Left ventricle myocardium inferior (tissue), 1 donor: Measurements from ENCODE around the gene MAPK8IP3. TPM values are rescaled to one million over a fixed set of nuclear protein-coding genes. Genes with fewer than 3 reads are reported as not detected.
A peak's percentile ranks its signal among the peaks of the same experiment; 100 is the strongest.

Experiments
- DNase-seq: peaks from one replicate; pipeline ENCODE4 v3.0.0-alpha.2; 2020
- H3K27ac ChIP-seq: fragments of 200-600 bp; replicated peaks from 2 replicates; pipeline ENCODE4 v1.8.0; 2021
- H3K27me3 ChIP-seq: fragments of 200-600 bp; 2 replicates; pipeline ENCODE4 v1.8.0; 2021; ENCODE audit warnings: low read depth
- H3K36me3 ChIP-seq: fragments of 200-600 bp; 2 replicates; pipeline ENCODE4 v1.8.0; 2021
- H3K4me1 ChIP-seq: fragments of 200-600 bp; 2 replicates; pipeline ENCODE4 v1.8.0; 2021
- H3K4me3 ChIP-seq: fragments of 200-600 bp; 2 replicates; pipeline ENCODE4 v1.8.0; 2021; ENCODE audit warnings: mild to moderate bottlenecking, moderate library complexity
- H3K9me3 ChIP-seq: fragments of 200-600 bp; replicated peaks from 2 replicates; pipeline ENCODE4 v1.8.0; 2021
- CTCF ChIP-seq: fragments of 200-600 bp; IDR thresholded peaks from 2 replicates; pipeline ENCODE4 v1.8.0; 2021; ENCODE audit warnings: antibody characterized with exemption, mild to moderate bottlenecking, borderline replicate concordance
- intact Hi-C: fragments of 100-400 bp; cut with micrococcal nuclease; formaldehyde crosslinking; loops from one replicate; pipeline ENCODE4 v1.11.0; 2022
- total RNA-seq: library from RNA; stranded (reverse); fragmentation: NEBNext Ultra II Directional; extraction: Animal tissue kit (Norgen Biotek cat#: 25700); gene quantifications from one replicate; pipeline ENCODE4 v1.2.1, GENCODE V29; 2021
- donor health status: DM: no; HTN: yes; CAD: no; lungs with severe emphysema.

Gene MAPK8IP3
- total RNA-seq, 1 donor from 2014 or later: 56.0 TPM

- H3K27ac ChIP-seq: peak within 1 kb of the TSS; percentile 95
- no peak for TF ChIP-seq CTCF
- H3K4me3 ChIP-seq: peak within 1 kb of the TSS; percentile 92
- no peaks in the 10 kb centered on the region for H3K27me3 ChIP-seq
- no peaks in the 10 kb centered on the region for H3K9me3 ChIP-seq
- DNase-seq: no peak
- H3K36me3 ChIP-seq: peaks cover 45% of the 10 kb centered on the region
- intact Hi-C loops: no loop called here
- peaks cover 65% of the 10 kb centered on the region for H3K4me1 ChIP-seq
Observed at GRCh38 chr16:1772362-1772907, 66.4 kb downstream of the MAPK8IP3 start, which contains the start of gene EME2. EME2 (plus strand) TSS chr16:1772810; CDS start chr16:1773228, 418 bp downstream.

- Histone ChIP-seq H3K36me3 (peaks cover 45% of the 10 kb centered on the region), H3K4me1 (peaks cover 65% of the 10 kb centered on the region), H3K27ac (peak within 1 kb of the TSS; percentile 95), H3K27me3 (no peaks in the 10 kb centered on the region), H3K9me3 (no peaks in the 10 kb centered on the region), H3K4me3 (peak within 1 kb of the TSS; percentile 92)
- intact Hi-C loops: no loop called here
- TF ChIP-seq CTCF: peak; percentile 79
- peak; percentile 86 for DNase-seq
Observed at GRCh38 chr16:1772908-1773702, 67.1 kb downstream of the MAPK8IP3 start, which contains the start of gene MRPS34. MRPS34 (minus strand) TSS chr16:1773134; CDS start chr16:1773119, 15 bp downstream.

DNA sequence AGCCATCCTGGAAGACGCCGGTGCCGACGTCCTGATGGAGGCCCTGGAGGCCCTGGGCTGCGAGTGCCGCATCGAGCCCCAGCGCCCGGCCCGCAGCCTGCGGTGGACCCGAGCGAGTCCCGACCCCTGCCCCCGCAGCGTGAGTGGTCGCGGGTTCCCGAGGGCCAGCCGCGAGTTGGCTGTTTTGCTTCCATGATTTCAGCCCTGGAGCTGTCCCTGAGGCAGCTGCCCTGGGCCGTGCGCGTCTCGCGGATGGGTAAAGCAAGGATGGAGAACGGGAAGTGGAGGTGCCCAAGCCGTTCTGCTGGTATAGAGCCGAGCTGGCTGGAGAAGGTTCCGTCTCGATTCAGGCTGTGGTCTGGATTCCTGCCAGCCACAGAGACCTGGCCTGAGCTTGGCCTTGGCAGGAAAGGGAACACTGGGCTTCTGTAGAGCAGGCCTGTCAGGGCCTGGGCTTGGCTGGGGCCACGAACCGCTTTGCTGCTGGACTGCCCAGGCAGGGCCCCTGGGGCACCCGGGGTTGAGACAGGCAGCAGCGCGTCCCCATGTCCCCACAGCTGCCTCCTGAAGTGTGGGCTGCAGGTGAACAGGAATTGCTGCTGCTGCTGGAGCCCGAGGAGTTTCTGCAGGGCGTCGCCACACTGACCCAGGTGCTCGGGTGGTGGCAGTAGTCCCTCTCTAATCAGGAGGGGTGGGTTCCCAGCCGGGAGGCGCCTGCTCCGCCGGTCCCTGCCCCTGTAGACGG, 67.9 kb downstream of the MAPK8IP3 start:
- Histone ChIP-seq H3K4me3 (peak overlapping the region; percentile 92), H3K4me1 (peaks cover 65% of the 10 kb centered on the region), H3K27ac (peak overlapping the region; percentile 95), H3K27me3 (no peaks in the 10 kb centered on the region), H3K36me3 (peaks cover 43% of the 10 kb centered on the region), H3K9me3 (no peaks in the 10 kb centered on the region)
- no peak for DNase-seq
- intact Hi-C loops: no loop called here
- no peak for TF ChIP-seq CTCF

DNA sequence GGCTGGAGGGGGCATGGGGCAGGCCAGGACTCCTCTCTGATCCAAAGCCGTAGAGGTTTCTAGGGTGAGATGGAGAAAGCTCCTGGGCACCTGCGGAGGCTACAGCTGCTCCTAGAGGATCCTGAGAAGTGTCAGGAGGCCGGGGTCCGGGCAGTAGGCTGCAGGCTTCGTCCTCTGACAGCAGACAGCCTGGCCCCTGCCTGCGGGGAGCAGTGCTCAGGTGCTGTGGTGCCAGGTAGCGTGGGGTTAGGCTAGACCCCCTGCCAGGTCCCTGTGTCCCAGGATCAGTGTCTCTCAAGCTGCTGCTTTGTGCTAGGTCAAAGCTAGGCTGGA, 68.4 kb downstream of the MAPK8IP3 start:
- H3K4me1 ChIP-seq: peaks cover 65% of the 10 kb centered on the region
- H3K36me3 ChIP-seq: peaks cover 42% of the 10 kb centered on the region
- no peak for DNase-seq
- no peaks in the 10 kb centered on the region for H3K9me3 ChIP-seq
- no peaks in the 10 kb centered on the region for H3K27me3 ChIP-seq
- intact Hi-C loops: no loop called here
- no peak for TF ChIP-seq CTCF
- no peak overlapping the region for H3K27ac ChIP-seq
- peak overlapping the region; percentile 92 for H3K4me3 ChIP-seq

DNA sequence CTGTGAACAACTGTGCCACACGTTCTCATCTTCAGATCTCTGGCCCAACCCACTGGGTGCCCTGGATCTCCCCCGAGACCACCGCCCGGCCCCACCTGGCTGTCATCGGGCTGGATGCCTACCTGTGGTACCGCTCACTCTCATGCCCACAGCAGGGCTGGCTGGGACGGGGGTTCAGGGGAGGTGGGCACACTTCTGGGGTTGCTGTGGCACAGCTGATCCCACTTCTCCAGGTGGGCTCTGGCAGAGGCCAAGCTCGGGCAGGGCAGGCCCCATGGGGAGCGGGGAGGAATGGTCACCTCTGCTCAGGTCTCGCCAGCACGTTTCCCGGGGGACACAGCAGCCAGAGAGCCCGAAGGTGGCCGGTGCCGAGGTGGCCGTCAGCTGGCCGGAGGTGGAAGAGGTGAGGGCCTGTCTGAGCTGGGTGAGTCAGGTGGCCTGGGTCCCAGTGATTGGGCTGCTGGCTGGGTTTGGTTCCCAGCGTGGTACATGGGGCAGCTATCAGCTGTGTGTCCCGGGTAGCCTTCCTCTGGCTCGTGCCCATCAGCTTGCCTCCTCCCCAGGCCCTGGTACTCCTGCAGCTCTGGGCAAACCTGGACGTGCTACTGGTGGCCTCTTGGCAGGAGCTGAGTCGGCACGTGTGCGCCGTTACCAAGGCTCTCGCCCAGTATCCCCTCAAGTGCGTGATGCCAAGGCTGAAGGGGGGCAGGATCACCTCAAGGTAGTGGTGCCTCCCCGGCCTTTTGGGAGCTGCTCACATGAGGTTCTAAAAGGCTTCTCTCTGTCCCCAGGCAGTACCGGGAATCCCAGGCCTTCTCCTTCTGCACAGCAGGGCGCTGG, 69.2 kb downstream of the MAPK8IP3 start:
- Histone ChIP-seq H3K36me3 (peaks cover 48% of the 10 kb centered on the region), H3K9me3 (no peaks in the 10 kb centered on the region), H3K27ac (no peak overlapping the region), H3K4me1 (peaks cover 65% of the 10 kb centered on the region), H3K4me3 (no peak overlapping the region), H3K27me3 (no peaks in the 10 kb centered on the region)
- intact Hi-C loops: no loop called here
- TF ChIP-seq CTCF: no peak
- DNase-seq: no peak
